ENCODE results near the gene FERMT1.

DNA sequence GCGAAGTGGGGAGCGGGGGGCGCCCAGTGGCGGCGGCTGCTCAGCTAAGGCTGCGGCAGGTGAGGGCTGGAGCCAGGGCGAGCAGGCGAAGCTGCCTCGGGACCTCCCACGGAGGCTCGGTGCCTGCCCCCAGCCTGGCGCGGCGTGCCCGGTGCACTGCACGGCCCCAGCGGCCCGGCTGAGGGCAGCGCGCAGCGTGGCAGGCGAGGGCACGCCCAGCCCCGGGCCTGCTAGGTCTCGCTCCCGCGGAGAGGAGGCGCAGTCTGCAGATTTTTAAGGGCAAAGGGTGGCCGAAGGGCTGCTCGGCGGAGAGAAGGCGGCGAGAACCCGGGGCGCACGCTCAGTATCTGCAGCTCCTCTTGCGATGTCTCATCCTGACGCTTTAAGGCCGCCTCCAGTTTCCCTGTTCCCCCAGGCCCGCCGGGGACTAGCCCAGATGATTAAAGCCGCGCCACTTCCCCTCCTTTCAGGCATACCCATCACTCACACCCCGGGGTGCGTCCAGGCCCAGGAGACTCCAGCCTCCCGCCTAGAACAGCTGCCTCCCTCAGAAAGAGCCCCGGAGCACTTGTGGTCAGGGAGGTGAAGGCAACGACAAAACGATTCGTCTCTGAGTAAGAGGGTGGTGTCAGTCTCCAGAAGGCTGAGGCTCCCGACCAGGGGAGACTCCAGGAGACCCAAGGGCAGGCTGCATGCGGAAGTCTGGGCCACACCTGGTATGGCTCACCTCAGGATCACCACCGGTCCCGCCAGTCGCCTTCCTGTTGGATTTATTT, at the start of gene FERMT1:
- TF ChIP-seq CTCF (IDR thresholded peaks at IDR 0.05; ENCODE audit: insufficient read depth, low read length): no peak
- TF ChIP-seq POLR2AphosphoS5 (IDR thresholded peaks at IDR 0.05; ENCODE audit: low read depth): no peak
- TF ChIP-seq, protein P1, sequence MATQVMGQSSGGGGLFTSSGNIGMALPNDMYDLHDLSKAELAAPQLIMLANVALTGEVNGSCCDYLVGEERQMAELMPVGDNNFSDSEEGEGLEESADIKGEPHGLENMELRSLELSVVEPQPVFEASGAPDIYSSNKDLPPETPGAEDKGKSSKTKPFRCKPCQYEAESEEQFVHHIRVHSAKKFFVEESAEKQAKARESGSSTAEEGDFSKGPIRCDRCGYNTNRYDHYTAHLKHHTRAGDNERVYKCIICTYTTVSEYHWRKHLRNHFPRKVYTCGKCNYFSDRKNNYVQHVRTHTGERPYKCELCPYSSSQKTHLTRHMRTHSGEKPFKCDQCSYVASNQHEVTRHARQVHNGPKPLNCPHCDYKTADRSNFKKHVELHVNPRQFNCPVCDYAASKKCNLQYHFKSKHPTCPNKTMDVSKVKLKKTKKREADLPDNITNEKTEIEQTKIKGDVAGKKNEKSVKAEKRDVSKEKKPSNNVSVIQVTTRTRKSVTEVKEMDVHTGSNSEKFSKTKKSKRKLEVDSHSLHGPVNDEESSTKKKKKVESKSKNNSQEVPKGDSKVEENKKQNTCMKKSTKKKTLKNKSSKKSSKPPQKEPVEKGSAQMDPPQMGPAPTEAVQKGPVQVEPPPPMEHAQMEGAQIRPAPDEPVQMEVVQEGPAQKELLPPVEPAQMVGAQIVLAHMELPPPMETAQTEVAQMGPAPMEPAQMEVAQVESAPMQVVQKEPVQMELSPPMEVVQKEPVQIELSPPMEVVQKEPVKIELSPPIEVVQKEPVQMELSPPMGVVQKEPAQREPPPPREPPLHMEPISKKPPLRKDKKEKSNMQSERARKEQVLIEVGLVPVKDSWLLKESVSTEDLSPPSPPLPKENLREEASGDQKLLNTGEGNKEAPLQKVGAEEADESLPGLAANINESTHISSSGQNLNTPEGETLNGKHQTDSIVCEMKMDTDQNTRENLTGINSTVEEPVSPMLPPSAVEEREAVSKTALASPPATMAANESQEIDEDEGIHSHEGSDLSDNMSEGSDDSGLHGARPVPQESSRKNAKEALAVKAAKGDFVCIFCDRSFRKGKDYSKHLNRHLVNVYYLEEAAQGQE (IDR thresholded peaks at IDR 0.05; ENCODE audit: insufficient replicate concordance, low read depth): no peak

All from HL-60 (cell line).